HG03565 (cell line): ENCODE data around the gene NID2.

Experiments used
- ATAC-seq: cut with Tn5 transposase; IDR thresholded peaks from one replicate; pipeline ENCODE4 v1.9.1; 2021; ENCODE audit warnings: mild to moderate bottlenecking, moderate library complexity; ENCODE audit not compliant: unreplicated experiment

The NID2 gene

DNA sequence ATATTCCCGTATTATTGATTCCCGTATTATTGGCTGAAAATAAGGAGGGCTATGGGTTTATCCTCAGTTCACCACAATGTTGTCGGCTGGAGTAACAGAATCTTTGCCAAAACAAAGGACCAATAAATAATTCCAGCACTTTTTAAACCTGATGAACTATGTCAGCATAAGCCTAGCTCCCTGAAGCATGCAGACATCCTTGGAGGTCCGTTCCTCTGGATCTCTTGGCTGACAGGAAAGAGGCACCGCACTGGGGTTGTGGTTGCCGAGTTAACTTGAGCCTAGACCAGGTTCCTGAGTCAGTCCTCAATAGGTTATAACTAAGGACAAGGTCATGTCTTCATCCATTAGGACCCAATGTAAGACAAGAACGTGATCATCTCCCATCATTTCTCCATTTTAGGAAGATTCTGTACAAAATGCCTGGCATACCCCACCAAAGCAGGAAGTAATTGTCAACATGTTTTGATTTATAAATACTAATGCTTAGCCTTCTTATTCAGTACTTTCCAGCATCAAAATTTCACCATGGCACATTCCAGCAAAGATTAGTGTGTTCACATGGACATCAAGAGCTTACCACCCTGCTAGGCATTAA is 36.6 kb downstream of the NID2 start:
- no peak for ATAC-seq

DNA sequence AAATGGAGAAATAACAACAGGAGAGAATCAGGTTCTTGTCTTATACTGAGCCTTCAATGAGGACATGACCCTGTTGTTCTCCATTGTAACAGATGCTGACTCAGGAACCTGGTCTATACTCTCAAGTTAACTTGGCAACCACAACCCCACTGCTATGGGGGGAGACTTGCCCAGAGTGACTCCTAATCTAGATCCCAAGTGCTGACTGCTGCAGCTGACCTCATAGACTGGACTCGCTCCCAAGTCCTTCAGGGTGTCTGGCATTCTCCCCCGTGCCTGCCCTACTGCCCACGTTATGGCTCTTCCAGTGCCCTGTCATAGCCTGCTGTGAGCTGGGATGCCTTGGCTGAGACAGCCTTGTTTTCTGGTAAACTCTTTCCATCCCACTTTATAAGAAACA is 37.1 kb downstream of the NID2 start:
- ATAC-seq: no peak

DNA sequence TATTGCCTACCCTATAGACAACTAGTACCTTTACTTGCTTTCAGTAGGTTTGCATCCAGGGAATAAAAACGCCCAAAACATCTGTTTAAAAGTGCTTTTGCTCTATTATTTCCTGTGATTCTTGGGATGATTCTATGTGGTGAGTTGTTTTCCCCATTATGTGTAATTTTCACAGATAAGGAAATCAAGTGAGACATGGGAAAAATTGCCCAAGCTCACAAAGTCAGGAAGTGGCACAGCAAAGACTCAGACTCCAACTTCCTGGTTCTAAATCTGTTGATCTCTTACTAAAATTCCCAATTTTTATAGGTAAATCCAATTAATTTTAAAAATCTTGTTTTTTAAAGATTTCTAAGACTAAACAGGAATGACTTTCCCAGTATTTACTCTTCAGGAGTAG is 39.0 kb downstream of the NID2 start:
- no peak for ATAC-seq

DNA sequence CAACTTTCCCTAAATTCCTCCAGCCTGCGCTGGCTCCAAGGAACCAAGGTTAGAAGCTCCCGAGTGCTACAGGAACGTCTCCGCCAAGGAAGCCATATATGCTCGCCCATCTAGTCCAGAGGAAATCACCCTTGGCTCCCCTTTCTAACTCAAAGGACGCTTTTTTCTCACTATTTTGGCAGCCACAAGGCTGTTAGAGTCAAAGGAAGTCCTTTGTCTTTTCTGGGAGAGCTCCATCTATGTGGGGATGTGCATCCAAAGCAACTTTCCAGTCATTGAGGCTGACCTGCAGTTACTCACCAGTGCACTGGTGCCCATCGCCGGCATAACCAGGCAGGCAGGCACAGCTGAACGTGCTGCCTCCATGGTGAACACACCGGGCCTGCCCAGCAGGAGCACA is 42.0 kb downstream of the NID2 start:
- ATAC-seq: no peak

DNA sequence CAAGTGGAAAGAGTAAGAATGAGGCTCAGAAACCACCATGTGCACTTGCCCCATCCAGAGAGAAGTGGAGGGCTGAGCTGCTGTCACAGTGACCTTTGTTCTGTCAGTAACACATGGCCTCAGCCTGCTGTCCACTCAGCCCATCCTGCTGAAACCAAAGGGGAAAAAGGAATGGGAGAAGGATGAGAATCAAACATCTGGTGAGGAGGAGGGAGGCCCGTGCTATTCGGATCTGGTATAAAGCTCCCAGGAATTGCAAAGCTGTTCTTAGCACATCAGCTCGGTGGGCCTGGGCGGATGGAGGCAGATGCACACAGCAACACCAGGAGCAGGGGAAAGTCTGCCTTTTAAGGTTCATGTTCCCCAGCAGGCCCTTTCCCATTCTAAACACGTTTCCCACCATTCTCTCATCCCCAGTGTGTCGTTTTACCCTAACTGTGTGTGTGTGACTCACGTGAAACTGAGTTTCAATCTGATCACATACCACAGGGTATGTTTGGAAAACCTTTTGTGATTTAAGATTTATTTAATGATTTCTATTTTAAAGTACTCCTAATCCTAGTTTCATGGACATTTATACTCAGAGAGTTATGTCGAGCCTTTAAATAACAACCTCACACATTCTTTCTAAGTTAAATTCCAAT is 42.7 kb downstream of the NID2 start:
- no peak for ATAC-seq

DNA sequence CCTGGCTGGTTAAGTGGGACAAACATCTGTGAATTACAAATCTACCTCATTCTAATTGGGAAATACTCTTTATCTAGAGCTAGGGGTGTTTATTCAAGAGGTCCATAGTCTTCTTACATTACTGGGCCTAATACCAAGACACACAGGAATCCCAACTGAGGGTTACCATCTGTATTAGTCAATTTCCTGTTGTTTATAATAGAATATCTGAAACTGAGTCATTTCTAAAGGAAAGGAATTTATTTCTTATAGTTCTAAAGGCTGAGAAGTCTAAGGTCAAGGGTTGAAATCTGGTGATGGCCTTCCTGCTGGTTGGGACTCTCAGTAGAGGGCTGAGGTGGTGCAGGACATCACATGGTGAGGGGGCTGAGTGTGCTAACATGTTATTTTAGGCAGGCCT is 43.5 kb downstream of the NID2 start:
- no peak for ATAC-seq

DNA sequence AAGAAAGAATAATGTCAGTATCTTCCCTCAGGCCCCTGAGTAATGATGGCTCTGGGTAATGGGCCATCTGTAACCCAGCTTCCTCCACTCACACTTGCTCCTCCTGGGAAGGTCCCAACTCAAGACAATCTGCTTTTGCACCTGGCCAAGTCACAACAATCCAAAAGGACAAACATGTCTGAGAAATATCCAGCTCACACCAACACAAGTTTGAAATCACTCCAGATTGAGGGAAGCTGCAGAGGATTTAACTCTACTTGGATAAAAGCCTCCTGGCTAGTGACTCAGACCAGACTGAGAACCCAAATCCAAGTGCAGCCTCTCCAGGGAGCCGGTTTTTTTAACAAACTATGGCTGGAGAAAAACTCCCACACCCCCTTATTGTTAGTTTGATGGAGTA is 45.3 kb downstream of the NID2 start:
- no peak for ATAC-seq

DNA sequence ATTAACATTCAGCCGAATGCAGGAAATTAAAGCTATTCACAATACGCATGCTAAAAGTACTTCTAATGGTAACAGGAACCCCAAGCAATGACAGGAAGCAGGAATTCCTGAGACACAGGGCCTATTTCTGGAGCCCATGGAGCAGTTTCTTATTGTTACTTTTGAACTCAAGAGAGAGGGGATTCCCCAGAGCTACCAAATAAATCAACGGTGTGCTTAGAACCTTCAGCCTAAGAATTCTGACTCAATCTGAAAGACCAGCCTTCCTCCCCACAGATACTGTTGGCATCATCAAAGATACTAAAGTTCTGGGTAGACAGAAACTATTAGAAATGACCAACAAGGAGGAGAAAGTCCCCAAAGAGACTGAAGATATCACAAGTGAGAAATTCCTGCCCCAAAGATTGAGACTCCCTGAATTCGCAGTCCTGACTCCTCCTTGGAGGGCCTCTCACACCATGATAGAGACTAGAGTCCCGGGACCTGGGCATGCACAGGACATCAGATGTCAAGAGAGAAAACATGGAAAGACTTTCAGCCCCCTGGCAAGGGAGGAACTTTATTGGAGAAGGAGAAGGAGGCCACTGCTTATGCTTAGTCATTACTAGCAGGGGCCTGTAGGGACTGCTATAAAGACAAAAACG is 46.8 kb downstream of the NID2 start:
- ATAC-seq: peak; percentile 87

DNA sequence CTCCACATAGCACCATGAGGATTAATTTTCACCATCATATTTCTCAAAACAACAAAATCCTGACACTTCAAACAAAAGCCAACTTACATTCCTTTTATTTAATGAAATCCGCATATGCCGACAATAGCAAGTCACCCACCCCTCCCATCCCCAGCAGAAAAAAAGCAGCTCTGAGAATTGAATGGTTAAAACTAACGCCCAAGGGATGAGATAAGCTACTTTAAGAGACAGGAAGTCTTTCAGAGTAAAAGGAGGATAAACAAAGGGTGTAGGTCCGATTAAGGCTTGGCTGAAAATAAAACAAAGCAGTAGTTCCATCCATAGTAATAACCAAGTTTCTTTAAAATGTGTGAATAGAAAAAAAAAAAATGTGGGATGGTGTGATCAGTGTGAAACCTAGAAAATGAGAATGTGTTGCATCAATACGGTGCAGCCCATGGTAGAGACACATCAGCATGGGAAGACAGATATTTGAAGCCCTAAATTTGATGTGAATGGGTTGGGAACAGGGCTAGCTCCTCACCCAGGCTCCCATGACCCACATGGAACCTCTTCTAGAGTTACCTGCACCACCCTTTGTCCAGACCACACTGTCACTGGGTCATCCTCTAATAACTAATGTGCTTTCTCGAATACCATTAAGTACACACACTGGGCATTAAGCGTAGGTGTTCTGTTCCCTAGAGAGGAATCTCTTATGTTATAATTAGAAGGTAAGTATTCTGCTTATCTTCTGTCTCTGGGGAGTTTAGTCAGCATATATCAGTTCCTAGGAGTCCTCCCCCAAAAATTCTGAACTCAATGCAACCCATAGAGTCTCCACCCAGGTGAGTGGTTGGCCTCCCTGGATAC is 47.8 kb downstream of the NID2 start:
- ATAC-seq: no peak

DNA sequence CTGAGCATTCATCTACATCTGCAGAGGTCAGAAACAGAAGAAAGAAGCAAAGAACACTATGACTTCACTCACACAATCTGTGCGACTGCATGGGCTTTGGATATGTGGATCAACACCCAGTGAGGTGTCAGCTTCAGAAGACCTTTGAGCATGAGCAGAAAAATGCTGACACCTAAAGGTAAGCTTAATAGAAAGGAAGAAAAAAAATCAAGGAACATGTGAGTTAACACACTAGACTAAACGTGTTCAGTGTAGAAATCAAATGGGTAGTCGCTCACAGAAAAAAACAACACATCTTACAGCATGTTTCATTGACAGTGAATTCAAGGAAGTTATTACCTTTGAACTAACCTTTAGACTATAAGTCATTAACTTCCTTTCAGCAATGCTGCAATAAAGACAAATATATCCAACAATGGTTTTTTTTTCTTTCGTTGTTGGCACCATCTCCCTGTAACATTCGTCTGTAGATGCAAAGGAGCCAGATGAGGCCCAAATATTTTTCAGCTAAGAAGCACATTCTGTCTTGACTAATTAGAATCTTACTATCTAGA is 48.6 kb downstream of the NID2 start:
- ATAC-seq: no peak

DNA sequence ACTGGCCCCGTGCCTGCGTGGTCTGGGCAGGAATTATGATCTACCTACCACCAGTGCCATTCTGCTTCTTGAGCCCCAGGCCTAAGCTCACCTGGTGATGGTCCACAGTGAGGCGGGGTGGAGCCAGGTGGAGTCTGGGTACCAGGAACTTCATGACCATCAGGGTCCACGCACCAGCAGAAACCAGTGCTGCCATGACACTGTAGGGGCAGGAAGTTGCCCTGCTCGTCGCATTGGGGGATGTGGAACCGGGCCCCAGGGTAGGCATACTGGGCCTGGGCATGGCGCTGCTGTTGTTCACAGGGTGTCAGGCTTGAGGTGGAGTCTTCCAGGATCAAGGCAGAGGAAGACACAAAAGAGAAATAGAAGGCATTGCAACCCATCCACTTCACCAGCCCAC is 49.9 kb downstream of the NID2 start:
- ATAC-seq: no peak

DNA sequence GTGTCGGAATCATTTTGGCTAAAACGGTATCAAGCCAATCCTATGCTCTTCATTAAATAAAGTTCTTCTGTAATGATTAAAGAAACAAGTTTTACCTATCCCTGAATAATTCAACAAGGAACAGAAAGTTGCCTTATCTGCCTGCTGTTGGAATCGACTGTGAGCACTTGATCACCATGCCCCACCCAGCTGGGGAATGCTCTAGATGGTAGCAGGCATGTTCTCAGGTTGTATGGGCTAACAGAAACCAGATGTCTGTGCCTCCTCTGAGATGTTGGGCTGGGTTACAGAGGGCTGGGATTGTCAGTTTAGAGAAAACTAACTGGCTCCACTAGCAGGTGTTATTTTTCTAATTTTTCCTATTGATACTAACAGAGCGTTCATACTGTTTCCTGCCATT is 50.6 kb downstream of the NID2 start:
- ATAC-seq: no peak

DNA sequence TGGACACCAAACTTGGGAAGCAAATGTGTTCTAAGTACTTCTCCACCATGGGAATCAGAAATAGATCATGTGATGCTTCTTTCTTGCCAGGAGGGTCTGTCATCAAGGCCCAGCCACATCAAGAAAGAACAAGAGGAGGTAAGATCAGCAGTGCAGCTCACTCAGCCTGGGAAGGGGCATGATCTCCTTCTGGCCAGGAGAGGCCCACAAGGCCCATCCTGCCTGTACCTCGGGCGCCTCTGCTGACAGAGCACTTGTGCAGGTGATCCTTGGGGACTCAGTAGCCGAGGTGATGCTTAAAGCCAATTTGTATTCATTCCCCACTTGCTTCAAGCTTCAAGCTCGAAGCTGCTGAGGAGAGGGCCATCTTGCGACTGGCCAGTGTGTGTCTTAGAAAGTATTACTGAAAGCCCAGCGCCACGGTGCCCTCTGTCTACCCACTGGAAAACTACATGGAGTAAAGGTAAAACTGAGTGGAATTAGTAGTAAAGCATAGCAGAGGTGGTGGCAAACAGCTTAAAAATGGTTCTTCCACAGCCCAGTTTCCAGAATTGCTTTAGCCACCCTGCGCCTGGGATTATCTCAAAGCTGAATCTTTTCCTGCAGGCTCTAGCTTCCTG is 53.3 kb downstream of the NID2 start:
- ATAC-seq: no peak

DNA sequence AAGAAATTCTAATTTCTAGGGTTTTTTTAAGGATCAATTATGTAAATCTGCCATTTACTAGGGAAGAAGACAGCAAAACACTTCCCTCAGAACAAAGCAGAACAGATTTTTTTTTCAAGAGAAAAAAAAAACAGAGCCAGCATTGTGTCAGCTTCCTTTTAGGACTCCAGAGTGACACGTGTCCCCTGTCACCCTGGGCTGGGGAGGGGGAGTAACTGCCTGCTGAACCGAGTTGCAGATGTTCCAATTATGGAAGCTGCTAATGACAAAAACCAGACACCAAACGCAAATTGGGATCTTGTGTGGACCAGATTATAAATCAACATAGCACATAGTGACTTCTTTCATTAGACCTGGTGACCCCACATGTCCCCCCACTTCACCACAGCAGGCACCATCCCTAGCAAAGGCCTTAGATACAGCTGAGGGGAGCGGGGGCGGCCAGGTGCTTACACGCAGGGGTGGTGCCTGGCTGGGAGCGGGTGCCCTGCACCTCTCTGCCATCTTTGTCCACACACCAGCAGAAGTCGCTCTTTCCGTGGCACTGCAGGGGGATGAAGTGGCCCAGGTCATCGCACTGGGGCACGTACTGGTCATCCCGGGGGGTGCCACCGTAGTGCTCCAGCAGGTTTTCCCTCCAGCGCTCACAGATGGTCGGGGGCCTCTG is 54.1 kb downstream of the NID2 start:
- no peak for ATAC-seq

DNA sequence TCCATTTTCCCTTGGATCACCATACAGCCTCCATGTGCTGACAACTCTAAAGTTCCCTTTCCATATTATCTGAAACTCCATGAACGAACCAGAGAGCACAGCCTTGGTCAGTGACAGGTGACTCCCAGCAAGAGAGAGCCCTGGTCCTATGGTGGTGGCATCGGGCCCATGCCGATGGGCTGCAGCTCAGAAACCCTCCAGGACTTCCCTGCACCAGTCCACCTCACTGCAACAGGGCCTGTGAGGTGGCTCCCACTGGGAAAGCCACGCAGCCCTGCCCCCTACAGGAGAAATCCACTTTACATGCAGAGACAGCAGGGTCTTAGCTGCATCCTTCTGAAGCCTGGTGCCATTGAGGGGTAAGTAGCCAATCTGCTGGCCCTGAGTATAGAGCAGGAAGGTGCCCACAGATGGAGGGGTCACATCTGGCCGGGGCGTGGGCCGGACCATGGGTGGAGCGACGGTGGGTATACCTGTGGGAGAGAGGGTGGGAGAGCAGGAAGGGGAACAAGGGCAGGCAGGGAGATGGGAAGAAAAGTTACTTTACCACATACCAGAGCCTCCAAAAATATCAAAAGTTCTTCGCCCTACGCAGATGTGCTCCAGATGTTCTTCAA is 54.8 kb downstream of the NID2 start:
- ATAC-seq: no peak

DNA sequence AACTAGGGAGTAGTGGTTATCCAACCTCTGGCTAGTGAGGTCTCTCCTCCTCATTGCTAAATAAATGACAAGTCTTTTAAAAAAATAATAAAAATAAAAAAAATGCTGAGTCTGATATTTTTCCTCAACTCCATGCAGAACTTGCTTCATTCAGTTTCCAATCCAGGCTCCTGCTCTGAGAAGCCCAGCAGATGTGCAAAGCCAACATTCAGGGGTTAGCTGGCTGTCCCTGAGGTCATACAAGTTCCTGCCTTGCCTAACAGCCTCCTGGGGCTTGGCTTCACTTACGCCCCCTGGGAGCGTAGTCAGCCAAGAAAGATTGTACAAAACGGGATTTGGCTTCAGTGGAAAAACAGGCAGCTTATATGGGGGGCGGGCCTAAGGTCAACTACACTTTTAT is 56.2 kb downstream of the NID2 start:
- no peak for ATAC-seq

DNA sequence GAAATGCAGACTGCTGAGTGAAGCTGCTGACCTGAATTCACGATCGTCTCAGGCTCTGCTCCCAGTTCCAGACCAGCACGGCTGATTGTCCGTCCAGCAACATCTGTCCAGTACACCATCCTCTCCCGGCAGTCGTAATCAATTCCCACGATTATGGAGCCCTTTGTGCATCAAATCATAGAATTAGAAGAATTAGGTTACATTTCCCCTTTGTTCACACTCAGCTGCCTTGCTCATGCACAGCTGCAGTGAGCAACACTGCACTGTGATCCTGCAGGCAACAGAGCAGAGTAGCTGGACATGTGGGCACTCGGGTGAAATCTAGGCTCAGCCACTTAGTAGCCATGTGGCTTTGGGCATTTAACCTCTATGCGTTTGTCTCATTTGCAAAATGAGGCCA is 57.3 kb downstream of the NID2 start:
- ATAC-seq: no peak

DNA sequence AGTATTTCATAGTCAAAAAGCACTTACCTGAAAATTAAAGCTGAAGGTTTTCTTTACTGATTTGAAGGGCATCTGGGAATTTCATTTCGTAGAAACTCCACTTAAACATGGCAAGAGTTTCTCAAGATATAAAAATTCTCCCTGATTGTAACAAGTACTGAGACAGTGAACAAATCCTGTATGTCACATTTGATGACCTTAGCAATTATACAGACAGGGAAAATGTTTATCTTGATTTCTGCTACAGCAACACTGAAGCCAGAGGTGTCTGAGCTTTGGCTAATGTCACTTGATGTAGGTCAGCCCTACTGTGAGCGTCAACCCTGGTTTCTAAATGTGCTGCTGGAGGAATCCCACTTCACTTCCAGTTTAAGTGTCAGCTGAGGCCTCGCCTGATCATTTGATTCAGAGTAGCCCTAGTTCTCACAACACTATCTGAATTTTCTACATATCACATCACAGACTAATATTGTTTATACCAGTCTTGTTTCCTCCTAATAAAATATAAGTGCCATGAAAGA is 58.6 kb downstream of the NID2 start:
- ATAC-seq: no peak

DNA sequence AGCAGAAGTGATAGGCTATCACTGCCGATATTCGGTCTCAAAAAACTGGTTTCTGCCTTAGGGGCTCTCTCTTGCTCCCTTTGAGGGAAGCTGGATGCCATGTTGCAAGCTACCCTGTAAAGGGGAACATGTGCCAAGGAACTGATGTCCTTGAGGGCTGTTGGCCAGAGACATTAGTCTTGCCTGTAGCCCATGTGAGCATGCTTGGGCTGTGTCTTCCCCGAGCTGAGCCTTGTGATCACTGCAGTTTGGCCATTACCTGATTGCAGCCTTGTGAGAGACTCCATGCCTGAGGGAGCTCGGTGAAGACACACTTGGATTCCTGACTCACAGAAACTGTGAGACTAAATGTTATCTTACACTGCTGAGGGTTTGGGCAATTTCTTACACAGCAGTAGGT is 60.7 kb downstream of the NID2 start:
- ATAC-seq: no peak

DNA sequence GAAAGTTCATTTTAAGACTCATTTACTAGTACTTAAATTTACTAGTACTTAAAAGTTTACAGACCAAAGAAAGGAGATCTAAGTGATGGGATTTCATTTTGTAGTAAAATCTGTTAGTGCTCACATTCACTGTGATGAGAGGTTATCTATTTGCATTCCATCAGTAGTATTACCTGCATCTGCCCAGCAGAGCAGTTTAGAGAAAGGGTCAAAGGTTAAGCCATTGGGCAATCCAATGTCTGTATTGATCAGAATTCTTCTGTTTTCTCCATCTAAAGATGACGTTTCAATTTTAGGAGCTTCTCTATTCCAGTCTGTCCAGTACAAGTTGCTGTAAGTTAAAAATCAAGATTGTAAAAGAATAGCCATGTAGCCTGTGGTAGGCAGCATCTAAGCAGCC is 61.2 kb downstream of the NID2 start:
- no peak for ATAC-seq
